Ishikawa (cell line): ENCODE measurements around the gene PROM1.
A peak's percentile ranks its signal among the peaks of the same experiment; 100 is the strongest.

Experiments used
- CEBPB ChIP-seq: IDR thresholded peaks from 2 replicates; pipeline ENCODE4 v1.6.1; 2012
- CREB1 ChIP-seq: IDR thresholded peaks from 2 replicates; pipeline ENCODE4 v1.6.1; 2012; ENCODE audit warnings: low read depth
- EGR1 ChIP-seq: IDR thresholded peaks from 2 replicates; pipeline ENCODE4 v1.6.1; 2012
- EP300 ChIP-seq: IDR thresholded peaks from 2 replicates; pipeline ENCODE4 v1.6.1; 2012; ENCODE audit warnings: borderline replicate concordance
- FOXM1 ChIP-seq: IDR thresholded peaks from 2 replicates; pipeline ENCODE4 v1.6.1; 2012; ENCODE audit warnings: low read depth, borderline replicate concordance
- NFIC ChIP-seq: IDR thresholded peaks from 2 replicates; pipeline ENCODE4 v1.6.1; 2012
- RAD21 ChIP-seq: IDR thresholded peaks from 2 replicates; pipeline ENCODE4 v1.6.1; 2012; ENCODE audit warnings: low read depth
- TAF1 ChIP-seq: IDR thresholded peaks from 2 replicates; pipeline ENCODE4 v1.6.1; 2012; ENCODE audit warnings: low read depth, mild to moderate bottlenecking
- TCF12 ChIP-seq: IDR thresholded peaks from 2 replicates; pipeline ENCODE4 v1.6.1; 2012; ENCODE audit warnings: low read depth
- TEAD4 ChIP-seq: IDR thresholded peaks from 2 replicates; pipeline ENCODE4 v1.6.1; 2012
- YY1 ChIP-seq: IDR thresholded peaks from 2 replicates; pipeline ENCODE4 v1.6.1; 2012; ENCODE audit warnings: low read depth
- ZBTB7A ChIP-seq: IDR thresholded peaks from 2 replicates; pipeline ENCODE4 v1.6.1; 2012; ENCODE audit warnings: low read depth
- TF ChIP-seq, protein P1 (sequence below): IDR thresholded peaks from 2 replicates; pipeline ENCODE4 v1.6.1; 2012
- TF ChIP-seq, protein P2 (sequence below): IDR thresholded peaks from 2 replicates; pipeline ENCODE4 v1.6.1; 2012
- TF ChIP-seq, protein P3 (sequence below): IDR thresholded peaks from 2 replicates; pipeline ENCODE4 v1.6.1; 2012; ENCODE audit warnings: low read depth, mild to moderate bottlenecking

PROM1 gene

DNA sequence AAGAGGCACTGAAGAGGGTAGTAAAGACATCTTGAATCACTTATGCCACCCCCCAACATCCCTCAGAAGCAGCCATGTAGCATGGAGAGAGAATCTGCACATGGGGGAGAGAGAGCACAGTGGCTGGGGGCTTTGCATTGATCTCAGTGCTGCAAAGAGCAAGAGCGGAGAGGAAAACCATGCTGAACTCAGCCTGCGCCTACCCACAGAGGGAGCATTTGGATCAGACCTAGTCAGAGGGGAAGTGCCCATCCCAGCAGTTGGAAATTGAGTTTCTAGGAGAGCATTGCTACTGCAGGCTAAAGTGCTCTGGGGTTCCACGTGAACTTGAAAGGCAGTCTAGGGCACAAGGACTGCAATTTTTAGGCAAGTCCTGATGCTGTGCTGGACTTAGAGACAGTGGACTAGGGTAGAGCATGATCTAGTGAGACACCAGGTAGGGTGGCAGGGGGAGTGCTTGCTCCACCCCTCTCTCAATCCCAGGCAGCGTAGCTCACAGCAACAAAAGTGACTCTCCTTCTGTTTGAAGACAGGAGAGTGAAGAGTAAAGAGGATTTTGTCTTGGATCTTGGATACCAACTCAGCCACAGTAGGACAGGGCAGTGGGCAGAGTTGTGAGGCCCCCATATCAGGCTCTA, 9.0 kb upstream of the PROM1 start:
- TF ChIP-seq CEBPB (no peak), EGR1 (no peak), FOXM1 (no peak), ZBTB7A (no peak), EP300 (no peak), CREB1 (no peak), YY1 (no peak)
- TF ChIP-seq, protein P1, sequence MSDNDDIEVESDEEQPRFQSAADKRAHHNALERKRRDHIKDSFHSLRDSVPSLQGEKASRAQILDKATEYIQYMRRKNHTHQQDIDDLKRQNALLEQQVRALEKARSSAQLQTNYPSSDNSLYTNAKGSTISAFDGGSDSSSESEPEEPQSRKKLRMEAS = no peak
- TF ChIP-seq, protein P2, sequence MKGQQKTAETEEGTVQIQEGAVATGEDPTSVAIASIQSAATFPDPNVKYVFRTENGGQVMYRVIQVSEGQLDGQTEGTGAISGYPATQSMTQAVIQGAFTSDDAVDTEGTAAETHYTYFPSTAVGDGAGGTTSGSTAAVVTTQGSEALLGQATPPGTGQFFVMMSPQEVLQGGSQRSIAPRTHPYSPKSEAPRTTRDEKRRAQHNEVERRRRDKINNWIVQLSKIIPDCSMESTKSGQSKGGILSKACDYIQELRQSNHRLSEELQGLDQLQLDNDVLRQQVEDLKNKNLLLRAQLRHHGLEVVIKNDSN = no peak

DNA sequence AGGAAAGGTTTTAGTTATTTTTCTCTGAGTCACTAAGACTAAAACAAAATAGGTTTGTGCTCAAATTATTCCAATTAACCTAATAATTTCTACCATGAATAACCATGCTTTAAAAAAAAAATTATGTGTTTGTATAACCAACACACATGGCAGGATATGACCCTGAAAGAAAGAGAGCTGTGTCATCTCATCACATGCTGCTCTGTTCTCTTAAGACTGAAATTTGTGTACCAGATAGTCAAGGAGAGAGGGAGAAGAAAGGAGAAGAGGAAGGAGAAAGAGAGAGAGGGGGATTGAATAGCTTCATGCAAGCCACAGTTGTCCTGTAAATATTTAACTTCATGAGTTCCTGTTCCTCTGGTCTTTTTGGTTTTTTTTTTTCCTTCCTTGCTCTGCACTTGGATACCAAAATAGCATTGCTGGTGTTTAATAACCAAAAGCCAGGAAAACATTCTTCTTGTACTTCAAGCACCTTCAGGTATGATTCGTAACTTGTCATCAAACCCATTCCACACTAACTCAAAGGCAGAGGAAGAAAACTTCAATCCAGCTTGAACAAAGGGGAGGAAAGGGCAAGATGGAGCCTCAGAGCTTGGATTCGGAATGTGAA, 6.4 kb upstream of the PROM1 start:
- TF ChIP-seq CREB1 (no peak), RAD21 (no peak), CEBPB (no peak), EP300 (no peak), TAF1 (no peak), NFIC (no peak)
- TF ChIP-seq, protein P1 = no peak
- TF ChIP-seq, protein P2 = no peak

DNA sequence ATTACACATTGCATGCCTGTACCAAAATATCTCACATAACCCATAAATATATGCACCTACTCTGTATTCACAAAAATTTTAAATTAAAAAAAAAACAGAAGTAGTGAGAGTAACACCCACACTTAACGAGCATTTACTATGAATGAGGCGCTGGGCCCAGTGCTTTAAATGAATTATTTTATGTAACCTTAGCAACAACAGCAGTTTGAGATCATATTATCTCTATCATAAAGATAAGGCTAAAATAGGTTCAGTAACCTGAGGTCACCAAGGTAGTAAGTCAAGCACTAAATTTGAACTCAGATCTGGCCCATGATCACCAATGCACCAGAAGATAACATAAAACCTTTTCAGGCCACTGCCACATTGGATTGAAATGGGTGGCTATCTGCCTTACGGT, 5.3 kb upstream of the PROM1 start:
- TF ChIP-seq, protein P1 = no peak
- TF ChIP-seq ZBTB7A = no peak
- TF ChIP-seq EGR1 = no peak
- TF ChIP-seq TEAD4 = no peak
- no peak for TF ChIP-seq CEBPB
- TF ChIP-seq CREB1 = no peak
- no peak for TF ChIP-seq EP300
- TF ChIP-seq TAF1 = no peak
- TF ChIP-seq RAD21 = no peak
- no peak for TF ChIP-seq YY1
- no peak for TF ChIP-seq NFIC
- TF ChIP-seq TCF12 = no peak

DNA sequence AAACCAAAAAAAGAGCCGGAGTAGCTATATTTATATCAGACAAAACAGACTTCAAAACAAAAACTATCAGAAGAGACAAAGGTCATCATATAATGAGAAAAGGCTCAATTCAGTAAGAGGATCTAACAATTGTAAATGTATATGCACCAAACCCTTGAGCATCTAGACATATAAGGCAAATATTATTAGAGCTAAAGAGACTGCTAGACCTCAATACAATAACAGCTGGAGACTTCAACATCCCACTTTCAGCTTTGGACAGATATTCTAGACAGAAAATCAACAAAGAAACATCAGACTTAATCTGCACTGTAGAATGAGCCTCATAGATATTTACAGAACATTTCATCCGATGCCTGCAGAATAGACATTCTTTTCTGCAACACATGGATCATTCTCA, 4.8 kb upstream of the PROM1 start:
- TF ChIP-seq, protein P3, sequence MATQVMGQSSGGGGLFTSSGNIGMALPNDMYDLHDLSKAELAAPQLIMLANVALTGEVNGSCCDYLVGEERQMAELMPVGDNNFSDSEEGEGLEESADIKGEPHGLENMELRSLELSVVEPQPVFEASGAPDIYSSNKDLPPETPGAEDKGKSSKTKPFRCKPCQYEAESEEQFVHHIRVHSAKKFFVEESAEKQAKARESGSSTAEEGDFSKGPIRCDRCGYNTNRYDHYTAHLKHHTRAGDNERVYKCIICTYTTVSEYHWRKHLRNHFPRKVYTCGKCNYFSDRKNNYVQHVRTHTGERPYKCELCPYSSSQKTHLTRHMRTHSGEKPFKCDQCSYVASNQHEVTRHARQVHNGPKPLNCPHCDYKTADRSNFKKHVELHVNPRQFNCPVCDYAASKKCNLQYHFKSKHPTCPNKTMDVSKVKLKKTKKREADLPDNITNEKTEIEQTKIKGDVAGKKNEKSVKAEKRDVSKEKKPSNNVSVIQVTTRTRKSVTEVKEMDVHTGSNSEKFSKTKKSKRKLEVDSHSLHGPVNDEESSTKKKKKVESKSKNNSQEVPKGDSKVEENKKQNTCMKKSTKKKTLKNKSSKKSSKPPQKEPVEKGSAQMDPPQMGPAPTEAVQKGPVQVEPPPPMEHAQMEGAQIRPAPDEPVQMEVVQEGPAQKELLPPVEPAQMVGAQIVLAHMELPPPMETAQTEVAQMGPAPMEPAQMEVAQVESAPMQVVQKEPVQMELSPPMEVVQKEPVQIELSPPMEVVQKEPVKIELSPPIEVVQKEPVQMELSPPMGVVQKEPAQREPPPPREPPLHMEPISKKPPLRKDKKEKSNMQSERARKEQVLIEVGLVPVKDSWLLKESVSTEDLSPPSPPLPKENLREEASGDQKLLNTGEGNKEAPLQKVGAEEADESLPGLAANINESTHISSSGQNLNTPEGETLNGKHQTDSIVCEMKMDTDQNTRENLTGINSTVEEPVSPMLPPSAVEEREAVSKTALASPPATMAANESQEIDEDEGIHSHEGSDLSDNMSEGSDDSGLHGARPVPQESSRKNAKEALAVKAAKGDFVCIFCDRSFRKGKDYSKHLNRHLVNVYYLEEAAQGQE = no peak
- TF ChIP-seq CREB1 = no peak
- TF ChIP-seq TAF1 = no peak

DNA sequence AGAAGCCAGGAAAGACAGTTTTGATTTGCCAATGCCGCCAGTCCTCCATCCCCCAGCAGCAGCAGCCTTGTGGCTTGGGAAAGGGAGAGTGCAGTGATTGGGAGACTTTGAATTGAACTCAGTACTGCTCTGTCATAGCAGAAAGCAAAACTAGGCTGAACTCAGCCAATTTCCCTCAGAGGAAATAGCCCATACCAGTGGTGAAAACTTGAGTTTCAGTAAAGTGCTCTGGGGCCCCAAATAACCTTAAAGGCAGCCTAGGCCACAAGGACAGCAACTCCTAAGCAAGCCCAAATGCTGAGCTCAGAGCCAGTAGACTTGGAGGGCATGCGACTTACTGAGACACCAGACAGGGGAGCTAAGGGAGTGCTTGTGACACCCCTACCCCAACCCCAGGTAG, 2.0 kb upstream of the PROM1 start:
- no peak for TF ChIP-seq EGR1

DNA sequence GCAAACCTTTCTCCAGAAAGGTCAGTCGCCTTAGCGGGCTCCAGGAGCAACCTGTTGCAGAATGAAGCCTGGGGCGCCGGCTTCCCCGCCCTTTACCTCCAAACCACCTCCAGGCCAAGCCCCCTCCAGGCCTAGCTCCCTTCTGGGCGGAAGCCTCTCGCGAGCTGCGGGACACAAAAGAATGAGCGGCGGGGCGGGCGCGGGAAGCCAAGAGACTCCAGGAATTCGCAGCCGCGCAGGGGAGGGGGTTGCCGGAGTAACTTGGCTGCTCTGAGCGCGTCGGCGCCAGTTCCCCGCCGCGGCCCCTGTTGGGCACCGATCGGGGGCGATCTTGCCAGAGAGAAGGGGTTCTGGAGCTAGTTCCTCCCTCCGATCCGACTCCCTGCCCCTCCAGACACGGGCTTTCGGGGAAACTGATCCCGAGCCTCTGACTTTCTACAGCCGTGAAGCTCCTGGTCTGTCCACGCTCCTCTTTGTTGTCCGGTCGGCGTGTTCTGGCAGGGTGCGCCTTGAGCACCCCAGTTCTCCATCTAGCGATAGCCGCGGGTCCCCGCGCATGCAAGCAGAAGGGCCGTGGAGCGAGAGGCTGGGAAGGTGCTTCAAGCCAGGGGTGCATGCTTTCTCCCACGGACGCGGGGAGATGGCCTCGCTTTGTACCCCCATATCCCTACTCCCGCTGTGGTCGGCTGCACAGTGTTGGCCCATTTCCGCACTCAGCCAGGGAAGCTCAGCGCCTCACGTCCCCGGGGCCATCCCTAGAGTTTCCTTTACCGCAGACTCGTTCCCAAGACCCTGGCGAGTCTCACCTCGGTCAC, 1.2 kb downstream of the PROM1 start:
- TF ChIP-seq TEAD4 = 0 out of 2 replicates have a peak, but pooled peaks have one; percentile 19
- TF ChIP-seq, protein P3 = no peak
